ENCODE results near the gene CEP152. TPM values are rescaled to one million over a fixed set of nuclear protein-coding genes. Genes with fewer than 3 reads are reported as not detected.

Gene CEP152
- total RNA-seq, 6 experiments from 2014 or later, result 0.93 to 40.3 (median 2.0) TPM

DNA sequence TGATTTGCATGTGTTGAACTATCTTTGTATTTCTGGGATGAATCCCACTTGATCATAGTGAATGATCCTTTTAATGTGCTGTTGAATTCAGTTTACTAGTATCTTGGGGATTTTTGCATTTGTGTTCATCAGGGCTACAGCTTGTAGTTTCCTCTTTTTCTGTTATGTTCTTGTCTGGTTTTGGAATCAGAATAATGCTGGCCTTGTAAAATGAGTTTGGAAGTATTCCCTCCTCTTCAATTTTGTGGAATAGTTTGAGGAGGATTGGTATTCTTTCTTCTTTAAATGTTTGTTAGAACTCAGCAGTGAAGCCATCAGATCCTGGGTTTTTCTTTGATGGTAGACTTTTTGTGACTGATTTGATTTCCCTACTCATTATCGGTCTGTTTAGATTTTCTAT, 102.2 kb downstream of the CEP152 start:
- no peak for DNase-seq
- 82% methylated on average over 1 of the region's 1 CpG for WGBS (ENCODE audit: insufficient coverage, low coverage, low lambda C conversion rate, missing lambda C conversion rate)
- TF ChIP-seq POLR2A (IDR thresholded peaks at IDR 0.05), result no peak
- TF ChIP-seq, protein P1, sequence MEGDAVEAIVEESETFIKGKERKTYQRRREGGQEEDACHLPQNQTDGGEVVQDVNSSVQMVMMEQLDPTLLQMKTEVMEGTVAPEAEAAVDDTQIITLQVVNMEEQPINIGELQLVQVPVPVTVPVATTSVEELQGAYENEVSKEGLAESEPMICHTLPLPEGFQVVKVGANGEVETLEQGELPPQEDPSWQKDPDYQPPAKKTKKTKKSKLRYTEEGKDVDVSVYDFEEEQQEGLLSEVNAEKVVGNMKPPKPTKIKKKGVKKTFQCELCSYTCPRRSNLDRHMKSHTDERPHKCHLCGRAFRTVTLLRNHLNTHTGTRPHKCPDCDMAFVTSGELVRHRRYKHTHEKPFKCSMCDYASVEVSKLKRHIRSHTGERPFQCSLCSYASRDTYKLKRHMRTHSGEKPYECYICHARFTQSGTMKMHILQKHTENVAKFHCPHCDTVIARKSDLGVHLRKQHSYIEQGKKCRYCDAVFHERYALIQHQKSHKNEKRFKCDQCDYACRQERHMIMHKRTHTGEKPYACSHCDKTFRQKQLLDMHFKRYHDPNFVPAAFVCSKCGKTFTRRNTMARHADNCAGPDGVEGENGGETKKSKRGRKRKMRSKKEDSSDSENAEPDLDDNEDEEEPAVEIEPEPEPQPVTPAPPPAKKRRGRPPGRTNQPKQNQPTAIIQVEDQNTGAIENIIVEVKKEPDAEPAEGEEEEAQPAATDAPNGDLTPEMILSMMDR (IDR thresholded peaks at IDR 0.05), result no peak

DNA sequence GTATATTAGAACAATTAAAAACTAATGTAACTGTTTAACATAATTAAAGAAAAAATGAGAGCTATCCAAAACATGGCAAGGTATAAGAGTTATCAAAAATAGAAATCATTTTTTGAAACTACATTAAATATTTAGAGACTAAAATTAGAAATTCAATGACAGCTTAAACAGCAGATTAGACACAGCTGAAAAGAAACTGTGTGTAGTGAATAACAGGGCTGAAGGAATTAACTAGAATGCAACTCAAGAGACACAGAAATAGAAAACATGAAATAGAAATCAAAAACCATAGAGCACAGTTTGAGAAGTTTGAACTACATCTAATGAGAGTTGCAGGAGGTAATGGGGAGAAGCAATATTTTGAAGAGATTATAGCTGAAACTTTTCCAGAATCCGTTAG, 105.5 kb downstream of the CEP152 start:
- WGBS (ENCODE audit: insufficient coverage, low coverage, low lambda C conversion rate, missing lambda C conversion rate), result 84% methylated on average over 1 of the region's 1 CpG
- H3K36me3 ChIP-seq, result no peaks in the 10 kb centered on the region
- no peak for DNase-seq
- peaks cover 0 to 6% (median 0%) of the 10 kb centered on the region in 4 donors for H3K9me3 ChIP-seq
- intact Hi-C loops (cut with DNase I), result no loop called here
- ATAC-seq, result no peak
- no peaks in the 10 kb centered on the region for H3K27me3 ChIP-seq
- H3K4me3 ChIP-seq, result no peak overlapping the region
- H3K27ac ChIP-seq, result no peak overlapping the region
- no peak for TF ChIP-seq POLR2A (IDR thresholded peaks at IDR 0.05)
- TF ChIP-seq, protein P1 (IDR thresholded peaks at IDR 0.05), result no peak
- H3K4me1 ChIP-seq, result no peaks in the 10 kb centered on the region

More for the DNA sequence above, 102.2 kb downstream of the CEP152 start:
- intact Hi-C loops (cut with DNase I), result no loop called here
- Histone ChIP-seq H3K27me3 (no peaks in the 10 kb centered on the region), H3K27ac (no peak overlapping the region), H3K36me3 (no peaks in the 10 kb centered on the region), H3K4me3 (no peak overlapping the region), H3K4me1 (no peaks in the 10 kb centered on the region), H3K9me3 (peaks cover 0 to 6% (median 0%) of the 10 kb centered on the region in 4 donors)
- ATAC-seq, result no peak

DNA sequence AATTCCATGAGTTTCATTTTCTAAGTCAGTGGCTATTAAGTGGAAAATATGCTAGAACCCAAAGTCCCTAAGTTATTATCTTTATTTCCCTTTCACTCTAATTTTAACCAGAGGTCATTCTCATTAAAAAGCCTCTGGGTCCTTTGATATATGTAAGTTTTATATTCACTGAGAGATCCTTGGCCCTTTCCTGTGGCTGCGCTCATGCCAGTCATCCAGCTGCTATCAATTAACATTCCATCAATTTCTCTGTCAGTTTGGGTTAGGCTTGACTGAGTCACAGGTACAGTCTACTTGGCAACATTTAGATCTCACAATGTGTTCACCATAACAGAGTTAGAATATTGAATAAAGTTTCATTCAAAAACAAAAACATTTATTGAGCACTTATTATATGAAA, 107.3 kb downstream of the CEP152 start:
- H3K27ac ChIP-seq, result no peak overlapping the region
- no peak overlapping the region for H3K4me3 ChIP-seq
- intact Hi-C loops (cut with DNase I), result no loop called here
- ATAC-seq, result no peak
- WGBS (ENCODE audit: insufficient coverage, low coverage, low lambda C conversion rate, missing lambda C conversion rate), result 100% methylated on average over 1 of the region's 1 CpG
- no peaks in the 10 kb centered on the region for H3K4me1 ChIP-seq
- H3K9me3 ChIP-seq, result peaks cover 0 to 6% (median 0%) of the 10 kb centered on the region in 4 donors
- TF ChIP-seq, protein P1 (IDR thresholded peaks at IDR 0.05), result no peak
- no peak for TF ChIP-seq POLR2A (IDR thresholded peaks at IDR 0.05)
- H3K36me3 ChIP-seq, result no peaks in the 10 kb centered on the region
- H3K27me3 ChIP-seq, result no peaks in the 10 kb centered on the region
- no peak for DNase-seq

GRCh38 chr15:48702569-48703236, 108.2 kb downstream of the CEP152 start:
- Histone ChIP-seq H3K4me3 (no peak overlapping the region), H3K4me1 (no peaks in the 10 kb centered on the region), H3K27ac (no peak overlapping the region), H3K9me3 (peaks cover 0 to 6% (median 0%) of the 10 kb centered on the region in 4 donors), H3K27me3 (no peaks in the 10 kb centered on the region), H3K36me3 (no peaks in the 10 kb centered on the region)
- intact Hi-C loops (cut with DNase I), result no loop called here
- no peak for TF ChIP-seq POLR2A (IDR thresholded peaks at IDR 0.05)
- TF ChIP-seq, protein P1 (IDR thresholded peaks at IDR 0.05), result no peak
- ATAC-seq, result no peak
- 96% methylated on average over 2 of the region's 2 CpGs for WGBS (ENCODE audit: insufficient coverage, low coverage, low lambda C conversion rate, missing lambda C conversion rate)
- no peak for DNase-seq

Data from right lobe of liver (tissue), 6 donors.